GM03348 (cell line): ENCODE results near the gene YAP1.
"Not testable (repeated sequence)": the region's sequence is repeated elsewhere in the genome, so short reads cannot be mapped to it uniquely, and the experiment has no call there.

ENCODE experiments used
- DNase-seq: peaks from one replicate; pipeline ENCODE4 v3.0.0; 2012; ENCODE audit warnings: low spot score

The YAP1 gene

GRCh38 chr11:102200325-102200724, 90.1 kb downstream of the YAP1 start:
- not testable (repeated sequence) for DNase-seq

GRCh38 chr11:102201776-102202175, 91.5 kb downstream of the YAP1 start:
- no peak for DNase-seq

GRCh38 chr11:102202972-102203371, 92.7 kb downstream of the YAP1 start:
- DNase-seq, result no peak

GRCh38 chr11:102204174-102204573, 93.9 kb downstream of the YAP1 start:
- no peak for DNase-seq

GRCh38 chr11:102205805-102206204, 95.6 kb downstream of the YAP1 start:
- no peak for DNase-seq

GRCh38 chr11:102208835-102209234, 98.6 kb downstream of the YAP1 start:
- DNase-seq, result no peak

- DNase-seq, result peak; percentile 35
Measured at GRCh38 chr11:102214623-102215022, 104.4 kb downstream of the YAP1 start.

GRCh38 chr11:102216433-102217075, 106.3 kb downstream of the YAP1 start:
- DNase-seq, result no peak

- no peak for DNase-seq
Measured at GRCh38 chr11:102220728-102221467, 110.7 kb downstream of the YAP1 start.

GRCh38 chr11:102223859-102224258, 113.6 kb downstream of the YAP1 start:
- DNase-seq, result no peak

- DNase-seq, result peak; percentile 60
Measured at GRCh38 chr11:102225689-102226568, 115.7 kb downstream of the YAP1 start.

- peak; percentile 11 for DNase-seq
Measured at GRCh38 chr11:102226702-102227490, 116.6 kb downstream of the YAP1 start.

GRCh38 chr11:102229510-102230123, 119.4 kb downstream of the YAP1 start:
- DNase-seq, result no peak

GRCh38 chr11:102230186-102230585, 119.9 kb downstream of the YAP1 start:
- no peak for DNase-seq

GRCh38 chr11:102230911-102231310, 120.7 kb downstream of the YAP1 start:
- no peak for DNase-seq

GRCh38 chr11:102234779-102235439, 124.7 kb downstream of the YAP1 start:
- no peak for DNase-seq

- peak; percentile 43 for DNase-seq
Measured at GRCh38 chr11:102237096-102237735, 127.0 kb downstream of the YAP1 start.

GRCh38 chr11:102238391-102238821, 128.2 kb downstream of the YAP1 start:
- no peak for DNase-seq

GRCh38 chr11:102239448-102239847, 129.2 kb downstream of the YAP1 start:
- DNase-seq, result no peak

GRCh38 chr11:102239911-102240310, 129.7 kb downstream of the YAP1 start:
- DNase-seq, result no peak
